GM21360 (cell line): ENCODE measurements around the gene RGL1.
"Not testable (repeated sequence)": the region's sequence is repeated elsewhere in the genome, so short reads cannot be mapped to it uniquely, and the experiment has no call there.

Experiments
- ATAC-seq: cut with Tn5 transposase; IDR thresholded peaks from one replicate; pipeline ENCODE4 v1.9.1; 2021; ENCODE audit warnings: mild to moderate bottlenecking, moderate library complexity; ENCODE audit not compliant: unreplicated experiment

RGL1 gene

DNA sequence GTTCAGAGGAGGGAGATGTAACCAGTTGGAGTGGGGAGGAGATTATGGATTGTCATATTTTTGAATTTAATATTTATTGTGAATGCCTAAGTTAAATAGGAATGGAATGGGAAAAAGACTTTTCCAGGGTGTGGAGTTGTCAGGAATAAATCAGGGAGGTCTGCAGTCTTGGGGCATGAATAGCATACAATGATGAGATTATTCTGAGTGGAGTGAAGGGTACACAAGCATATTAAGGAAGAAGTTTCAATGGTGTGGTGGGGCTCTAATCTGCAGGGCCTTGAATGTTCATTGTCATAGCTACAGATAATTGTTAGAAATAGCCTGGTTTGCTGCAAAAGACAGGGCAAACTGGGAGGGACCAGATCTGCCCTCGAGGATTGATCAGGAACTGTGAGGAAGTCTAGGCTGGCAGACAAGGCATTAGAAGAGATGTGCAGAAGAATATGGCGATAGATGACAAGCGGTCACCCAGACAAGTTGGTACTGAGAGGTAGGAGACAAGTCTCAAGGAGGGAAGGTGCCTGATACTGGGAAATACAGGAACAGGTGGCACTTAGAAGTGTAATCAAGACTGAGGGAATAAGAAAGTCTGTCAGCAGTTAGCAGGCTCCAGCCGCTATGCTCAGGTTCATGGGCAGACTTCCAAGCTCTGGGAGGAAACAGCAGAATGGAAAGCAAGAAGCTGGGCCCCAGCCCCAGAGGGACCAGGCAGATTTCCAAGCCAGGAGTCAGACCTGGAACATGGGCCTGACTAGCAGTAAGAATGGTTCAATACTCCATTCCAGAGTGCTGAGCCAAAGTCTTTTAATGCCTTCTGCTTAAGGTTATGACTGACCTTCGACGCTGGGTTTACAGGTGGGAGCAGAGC lies 20.9 kb upstream of the RGL1 start:
- ATAC-seq = no peak

DNA sequence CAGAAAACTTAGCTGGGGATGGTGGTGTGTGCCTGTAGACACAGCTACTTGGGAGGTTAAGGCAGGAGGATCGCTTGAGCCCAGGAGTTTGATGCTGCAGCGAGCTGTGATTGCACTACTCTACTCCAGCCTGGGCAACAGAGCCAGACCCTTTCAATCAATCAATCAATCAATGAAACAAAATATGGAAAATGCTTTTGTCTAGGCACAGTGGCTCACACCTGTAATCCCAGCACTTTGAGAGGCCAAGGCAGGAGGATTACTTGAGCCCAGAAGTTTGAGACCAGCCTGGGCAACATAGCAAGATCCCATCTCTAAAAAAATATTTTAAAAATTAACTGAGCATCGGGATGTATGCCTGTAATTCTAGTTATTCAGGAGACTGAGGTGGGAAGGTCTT lies 19.0 kb upstream of the RGL1 start:
- ATAC-seq = not testable (repeated sequence)

DNA sequence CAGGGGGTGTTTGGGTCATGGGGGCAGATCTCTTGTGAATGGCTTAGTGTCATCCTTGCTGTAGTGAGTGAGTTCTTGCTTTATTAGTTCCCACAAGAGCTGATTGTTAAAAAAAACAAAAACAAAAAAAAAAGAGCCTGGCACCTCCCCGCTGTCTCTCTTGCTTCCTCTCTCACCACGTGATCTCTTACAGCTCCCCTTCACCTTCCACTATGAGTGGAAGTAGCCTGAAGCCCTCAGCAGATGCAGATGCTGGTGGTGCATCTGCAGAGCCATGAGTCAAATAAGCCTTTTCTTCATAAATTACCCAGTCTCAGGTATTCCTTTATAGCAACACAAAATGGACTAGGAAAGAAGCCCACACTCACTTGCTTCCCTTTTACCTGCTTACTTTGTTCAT lies 17.2 kb upstream of the RGL1 start:
- ATAC-seq = no peak

DNA sequence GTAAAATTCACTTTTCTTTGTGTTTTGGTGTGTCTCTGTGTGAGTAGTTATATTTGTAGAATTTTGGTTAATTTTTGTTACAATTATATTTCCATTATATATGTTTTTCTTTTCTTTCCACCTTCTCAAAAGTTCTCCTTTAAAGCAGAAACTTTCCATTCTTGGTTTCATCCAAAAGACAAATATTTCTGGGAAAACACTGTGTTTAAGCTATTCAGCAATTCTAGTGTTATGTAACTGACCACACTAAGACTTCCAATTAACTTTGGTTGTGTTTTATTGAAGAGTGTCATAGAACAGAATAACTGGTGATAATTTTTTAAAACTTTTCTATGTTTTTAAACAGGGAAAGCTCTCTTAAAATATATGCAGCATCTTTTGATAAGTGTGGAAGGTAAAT lies 13.6 kb upstream of the RGL1 start:
- ATAC-seq = no peak

DNA sequence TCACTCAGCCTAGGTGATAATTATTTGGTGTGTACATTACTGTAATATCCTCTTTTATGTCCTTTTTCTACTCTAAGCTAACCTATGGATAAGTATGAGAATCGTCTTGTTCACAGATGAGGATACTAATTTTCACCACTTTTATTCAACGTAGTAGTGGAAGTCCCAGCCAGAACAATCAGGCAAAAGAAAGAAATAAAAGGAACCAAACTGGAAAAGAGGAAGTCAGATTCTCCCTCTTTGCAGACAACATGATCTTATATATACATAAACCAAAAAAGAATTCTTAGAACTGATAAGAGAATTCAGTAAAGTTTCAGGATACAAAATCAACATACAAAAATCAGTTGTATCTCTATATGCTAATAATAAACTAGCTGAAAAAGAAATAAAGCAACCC lies 12.6 kb upstream of the RGL1 start:
- ATAC-seq = no peak

DNA sequence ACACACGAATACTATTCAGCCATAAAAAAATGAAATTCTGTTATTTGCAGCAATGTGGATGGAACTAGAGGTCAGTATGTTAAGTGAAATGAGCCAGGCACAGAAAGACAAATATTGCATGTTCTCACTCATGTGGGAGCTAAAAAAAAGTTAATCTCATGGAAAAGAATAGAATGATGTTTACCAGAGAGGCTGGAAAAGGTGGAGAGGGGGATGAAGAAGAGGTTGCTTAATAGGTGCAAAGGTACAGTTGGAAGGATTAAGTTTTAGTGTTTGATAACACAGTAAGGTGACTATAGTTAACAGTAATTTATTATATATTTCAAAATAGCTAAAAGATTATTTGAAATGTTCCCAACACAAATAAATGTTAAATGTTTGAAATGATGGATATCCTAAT lies 10.8 kb upstream of the RGL1 start:
- no peak for ATAC-seq

DNA sequence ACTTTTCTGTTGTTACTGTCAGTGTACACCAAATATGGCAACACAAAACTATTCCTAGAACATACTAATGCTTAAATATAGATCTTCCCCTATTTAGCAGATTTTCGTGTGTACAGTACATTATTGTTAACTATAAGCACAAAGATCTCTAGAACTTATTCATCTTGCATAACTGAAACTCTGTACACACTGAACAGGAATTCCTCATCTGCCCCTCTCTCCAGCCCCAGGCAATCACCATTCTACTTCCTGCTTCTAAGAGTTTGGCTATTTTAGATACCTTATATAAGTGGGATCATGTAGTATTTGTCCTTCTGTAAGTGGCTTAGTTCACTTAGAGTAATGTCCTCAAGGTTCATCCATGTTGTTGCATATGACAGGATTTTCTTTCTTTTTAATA lies 4.5 kb upstream of the RGL1 start:
- no peak for ATAC-seq

DNA sequence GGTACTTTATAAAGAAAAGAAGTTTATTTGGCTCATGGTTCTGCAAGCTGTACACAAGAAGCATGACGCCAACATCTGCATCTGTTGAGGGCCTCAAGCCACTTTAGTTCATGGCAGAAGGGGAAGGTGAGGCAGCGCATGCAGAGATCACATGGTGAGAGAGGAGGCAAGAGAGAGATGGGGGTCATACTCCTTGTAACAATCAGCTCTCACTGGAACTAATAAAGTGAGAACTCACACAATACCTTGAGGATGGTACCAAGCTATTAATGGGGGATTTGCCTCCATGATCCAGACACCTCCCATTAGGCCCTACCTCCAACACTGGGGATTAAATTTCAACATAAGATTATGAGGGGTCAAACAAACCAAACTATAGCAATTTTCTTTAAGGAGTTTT lies 3.3 kb upstream of the RGL1 start:
- ATAC-seq = no peak

DNA sequence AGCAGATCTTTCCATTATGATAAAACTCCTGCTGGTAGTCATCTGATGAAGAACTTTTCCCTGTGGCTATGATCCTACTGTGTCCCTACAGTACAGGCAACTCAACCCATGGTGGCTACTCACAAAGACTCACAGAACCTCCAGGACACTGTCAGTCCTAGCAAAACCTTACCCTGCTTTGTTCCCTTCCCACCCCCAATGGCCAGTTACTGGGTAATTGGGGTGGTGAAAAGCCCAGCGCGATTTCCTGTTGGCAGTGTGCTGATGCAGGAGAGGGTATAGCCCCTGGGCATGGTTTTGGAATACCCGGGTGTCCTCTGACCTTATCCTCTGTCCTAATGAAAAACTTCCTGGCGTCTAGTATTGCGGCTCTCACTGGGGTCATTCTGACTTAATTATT lies 533 bp upstream of the RGL1 start:
- no peak for ATAC-seq

DNA sequence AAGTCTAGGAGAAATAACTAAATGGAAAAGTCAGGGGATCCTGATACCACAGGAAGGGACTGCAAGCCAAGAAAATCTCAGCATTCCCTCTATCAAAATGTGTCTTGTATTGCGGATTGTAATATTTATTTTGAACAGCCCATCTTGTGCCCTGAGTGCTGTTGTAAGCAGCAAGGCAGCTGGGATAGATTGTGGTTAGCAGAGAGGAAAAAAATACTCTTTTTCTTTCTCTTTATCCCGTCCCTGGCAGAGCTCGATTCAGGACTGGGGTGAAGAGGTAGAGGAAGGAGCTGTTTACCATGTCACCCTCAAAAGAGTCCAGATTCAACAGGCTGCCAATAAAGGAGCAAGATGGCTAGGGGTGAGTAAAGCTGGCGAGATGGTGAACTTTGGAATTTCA lies 1.2 kb downstream of the RGL1 start:
- ATAC-seq = no peak

DNA sequence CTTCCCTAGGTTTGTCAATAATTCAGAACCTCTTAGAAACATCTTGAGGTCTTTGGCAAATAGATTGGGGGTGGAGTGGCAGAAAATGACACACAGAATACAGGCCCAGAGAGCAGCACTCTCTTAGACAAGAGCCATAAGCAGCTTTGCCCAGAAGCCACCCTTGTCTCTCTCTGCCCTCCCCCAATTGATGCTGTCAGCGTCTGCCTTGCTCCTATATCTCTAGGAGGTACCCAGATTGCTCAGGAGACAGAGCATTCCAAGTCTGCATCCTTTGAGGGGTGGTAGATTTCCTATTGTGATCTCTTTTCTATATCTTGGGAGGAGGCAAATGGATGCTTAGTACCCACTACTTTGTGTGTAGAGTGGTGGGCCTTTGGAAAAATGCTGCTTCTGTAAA lies 1.8 kb downstream of the RGL1 start:
- no peak for ATAC-seq

DNA sequence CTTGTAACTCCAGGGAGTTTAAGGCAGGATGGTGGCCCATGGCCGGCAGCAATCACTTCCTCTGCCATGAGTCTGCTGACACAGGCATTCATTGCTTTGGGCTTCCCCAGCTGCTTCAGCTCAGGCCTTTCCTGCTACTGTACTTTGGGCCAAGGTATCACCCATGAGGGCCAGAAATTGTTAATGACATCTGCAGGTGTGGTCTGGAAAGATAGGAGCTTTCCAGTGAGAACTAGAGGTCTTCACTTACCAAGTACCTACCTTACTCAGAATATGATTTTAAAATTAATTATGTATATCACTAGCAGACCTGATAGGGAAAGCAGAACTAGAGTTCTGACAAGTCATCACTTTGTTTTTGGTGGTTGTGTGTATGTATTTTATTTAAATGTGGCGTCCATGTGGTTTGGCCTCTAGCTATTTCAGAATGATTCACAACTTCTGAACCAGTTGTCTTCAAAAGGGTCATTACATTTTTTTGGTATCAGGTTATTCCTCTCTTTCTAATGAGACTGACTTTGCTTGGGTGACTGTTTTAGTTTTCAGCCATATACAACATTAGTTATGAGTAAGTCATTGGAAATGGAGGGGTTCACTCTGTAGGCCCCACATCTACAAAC lies 2.7 kb downstream of the RGL1 start:
- ATAC-seq = peak; percentile 48

DNA sequence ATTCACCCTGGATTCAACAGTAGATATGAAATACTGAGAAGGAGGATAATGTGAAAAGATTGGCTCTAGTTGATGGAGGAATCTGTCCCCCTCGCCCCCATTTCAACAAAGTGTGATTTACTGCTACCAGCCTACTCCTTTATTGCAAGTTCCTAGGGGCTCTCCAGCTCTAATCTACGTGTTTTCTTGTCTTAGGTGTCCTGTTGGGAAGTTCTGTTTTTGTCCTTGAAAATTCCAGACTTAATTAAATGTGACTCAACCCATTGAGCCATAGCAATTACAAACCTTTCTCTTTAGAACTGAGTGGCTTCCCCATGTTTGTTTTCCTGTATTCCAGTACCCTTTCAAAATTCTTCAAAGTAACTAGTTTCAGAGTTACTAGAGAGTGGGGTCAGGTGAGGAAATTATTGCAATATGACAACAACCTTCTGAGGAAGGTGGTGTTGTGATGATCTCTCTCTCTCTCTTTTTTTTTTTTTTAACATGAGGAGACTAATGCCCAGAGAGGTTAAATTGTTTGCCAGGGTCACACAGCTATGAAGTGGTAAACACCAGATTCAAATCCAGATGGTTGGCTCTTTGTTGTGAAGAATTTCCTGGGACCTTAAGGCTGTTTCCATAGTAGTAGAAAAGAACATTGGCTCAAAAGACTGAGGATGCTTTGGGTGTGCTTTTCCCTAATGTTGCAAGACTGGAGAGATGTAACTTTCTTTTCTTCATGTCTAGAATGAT lies 3.5 kb downstream of the RGL1 start:
- ATAC-seq = no peak

DNA sequence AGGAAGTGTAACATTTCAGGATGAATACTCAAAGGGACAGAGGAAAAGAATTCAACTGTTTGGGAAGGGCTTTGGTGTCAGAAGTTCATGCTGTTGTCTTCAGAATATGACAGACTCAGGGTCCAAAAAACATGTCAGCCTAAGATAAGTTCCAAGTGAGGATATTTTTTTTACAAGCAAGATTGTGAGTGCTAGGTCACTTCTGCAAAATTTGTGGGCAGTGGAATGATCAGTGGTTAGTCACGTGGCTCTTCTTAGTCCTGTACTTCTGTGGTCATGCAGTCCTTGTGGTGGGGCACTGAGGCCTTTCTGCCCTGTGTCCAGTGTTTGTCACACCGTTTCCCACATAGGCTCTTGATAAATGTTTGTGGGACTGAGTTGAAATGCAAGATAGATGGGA lies 5.2 kb downstream of the RGL1 start:
- no peak for ATAC-seq

DNA sequence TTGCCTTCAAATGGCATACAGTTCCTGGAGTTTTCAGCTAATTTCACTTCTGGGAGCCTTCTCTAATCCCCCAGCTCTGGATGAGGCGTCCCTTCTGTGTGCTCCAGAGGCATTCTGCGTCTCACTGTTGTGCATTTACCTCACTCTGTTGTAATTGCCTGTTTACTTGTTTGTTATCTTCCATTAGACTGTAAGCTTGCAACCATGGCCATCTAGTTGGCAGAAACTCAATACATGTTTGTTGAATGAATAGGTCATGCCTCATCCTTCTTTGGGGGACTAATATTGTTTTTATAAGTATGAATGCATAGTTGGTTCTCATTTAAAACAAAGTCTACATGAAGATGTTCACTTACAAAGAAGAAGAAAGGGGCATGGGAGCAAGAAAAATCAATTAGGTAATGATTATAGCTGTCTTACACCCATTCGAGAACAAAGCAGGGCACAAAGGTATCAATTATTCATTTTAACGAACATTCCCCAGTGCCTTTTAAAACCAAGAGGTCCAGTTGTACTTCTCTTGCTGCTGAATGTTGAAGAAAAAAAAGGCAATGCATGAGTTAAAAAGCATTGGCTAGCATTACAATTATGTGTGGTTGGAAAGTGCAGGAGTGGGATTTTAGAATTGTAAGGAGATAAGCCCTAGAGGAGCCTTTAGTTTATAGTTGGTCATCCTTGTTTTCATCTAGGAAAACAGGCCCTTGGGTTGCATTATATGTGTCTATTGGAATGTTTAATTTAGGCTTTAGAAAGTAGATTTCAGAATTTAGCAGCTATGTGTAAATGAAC lies 6.0 kb downstream of the RGL1 start:
- no peak for ATAC-seq

DNA sequence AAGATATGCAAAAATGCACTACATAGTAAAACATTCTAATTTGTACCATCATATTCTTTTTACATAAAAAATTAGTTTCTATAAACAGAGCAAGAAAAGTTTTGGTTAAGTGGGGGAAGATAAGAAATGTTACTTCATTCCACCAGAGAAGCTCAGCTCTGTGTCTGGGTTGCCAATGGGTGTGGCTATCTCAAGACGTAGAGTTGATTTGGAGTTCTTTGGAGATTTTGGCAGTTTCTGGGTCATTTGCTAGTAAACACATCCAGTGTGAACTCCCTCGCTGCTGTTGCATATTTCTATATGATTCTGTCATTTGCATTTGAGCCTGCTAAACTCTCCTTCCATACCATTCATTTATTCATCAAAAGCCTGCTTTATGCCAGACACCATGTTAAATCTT lies 7.2 kb downstream of the RGL1 start:
- no peak for ATAC-seq

DNA sequence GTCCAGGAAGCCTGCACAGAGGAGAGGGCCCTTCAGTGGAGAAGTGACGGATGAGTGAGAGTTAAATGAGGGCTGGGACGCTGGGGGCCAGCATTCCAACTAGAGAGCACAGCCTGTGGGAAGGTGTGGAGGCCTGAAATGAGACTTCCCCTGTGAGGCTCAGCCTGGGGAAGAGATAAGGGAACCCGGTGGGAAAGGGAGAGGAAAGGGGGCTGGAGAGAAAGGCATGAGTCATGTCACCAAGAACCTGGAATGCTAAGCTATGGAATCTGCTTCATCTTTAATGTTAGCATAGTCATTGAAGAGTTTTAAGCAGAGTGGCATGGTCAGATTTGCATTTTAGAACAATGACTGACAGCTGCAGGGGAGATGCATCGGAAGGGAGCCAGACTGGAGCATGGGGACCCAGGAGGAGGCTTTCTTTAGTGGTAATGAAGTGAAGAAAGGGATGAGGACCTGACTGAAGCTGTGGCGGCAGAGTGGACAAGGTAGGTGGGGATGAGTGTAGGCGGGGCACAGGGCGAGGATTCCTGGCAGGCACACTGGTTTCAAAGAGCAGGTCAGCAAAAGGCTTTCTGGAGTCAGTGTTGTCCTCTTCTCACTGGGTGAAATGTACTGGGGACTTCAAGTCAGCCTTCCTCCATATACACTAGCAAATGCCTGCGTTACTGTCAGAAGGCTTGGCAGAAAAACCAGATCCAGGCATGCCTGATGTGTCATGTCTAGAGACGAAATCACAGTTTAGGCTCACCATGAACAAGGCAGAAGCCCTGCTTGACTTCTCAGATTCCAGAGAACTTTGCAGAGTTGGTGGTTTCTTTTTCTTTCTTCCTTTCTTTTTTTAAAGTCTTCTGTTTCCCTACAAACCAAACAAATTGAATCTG lies 8.0 kb downstream of the RGL1 start:
- ATAC-seq = no peak

DNA sequence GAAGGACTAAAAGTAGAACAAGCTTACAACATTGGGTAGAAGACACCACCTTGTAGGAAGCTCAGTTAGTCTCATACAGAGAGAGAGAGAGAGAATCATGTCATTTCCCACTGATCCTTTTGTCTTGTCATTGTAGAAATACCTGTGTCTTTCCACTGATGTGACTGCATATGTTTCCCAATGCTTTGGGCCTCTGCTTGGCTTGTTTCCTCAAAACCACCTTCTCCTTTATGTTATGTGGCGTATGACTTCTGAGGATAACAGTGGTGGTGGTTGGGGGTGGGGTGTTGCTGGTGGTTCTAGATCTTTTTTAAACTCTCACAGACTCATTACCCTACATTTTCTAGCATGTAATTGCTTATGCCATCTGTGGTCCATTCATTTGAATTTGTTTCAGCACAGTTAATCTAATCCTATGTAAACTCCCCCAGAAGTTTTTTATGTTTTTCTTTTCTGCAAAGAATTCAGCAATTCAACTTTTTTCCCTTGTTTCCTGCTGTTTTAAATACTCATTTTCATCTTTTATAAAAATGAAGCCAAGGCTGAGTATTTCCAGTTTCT lies 9.3 kb downstream of the RGL1 start:
- ATAC-seq = no peak

DNA sequence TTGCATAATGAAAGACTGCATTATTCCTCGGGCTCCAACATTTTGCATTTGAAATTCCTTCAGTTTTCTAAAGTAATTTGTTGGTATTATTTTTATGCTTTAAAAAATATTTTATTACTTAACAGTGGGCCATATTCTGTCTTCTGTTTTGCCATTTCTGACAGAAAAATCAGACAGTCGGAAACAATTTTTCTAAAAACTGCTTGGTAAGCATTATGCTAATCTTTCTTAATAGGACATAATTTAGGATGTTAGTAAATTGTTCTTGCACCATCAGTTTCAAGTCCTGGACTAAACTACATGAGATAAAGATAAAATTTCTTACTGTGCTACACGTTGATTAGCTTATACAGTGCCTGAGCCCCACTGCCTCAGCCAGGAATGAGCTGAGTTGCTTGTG lies 11.2 kb downstream of the RGL1 start:
- ATAC-seq = no peak
